K562 (cell line): ENCODE measurements around the gene SLC36A1. TPM values are rescaled to one million over a fixed set of nuclear protein-coding genes. Genes with fewer than 3 reads are reported as not detected.

ENCODE experiments used
- ATAC-seq: fragments of 200-7000 bp; cut with Tn5 transposase; 3 replicates; pipeline ENCODE4 v1.9.1; 2020; ENCODE audit warnings: moderate library complexity
- BruUV-seq: library from RNA; stranded (reverse); fragments of 400-500 nt; replicated peaks from 2 replicates; lab custom pipeline; 2021; lab: Mats Ljungman, UMichigan
- CTCF ChIA-PET: fragments of 300-600 bp; formaldehyde crosslinking; extraction: SDS; loops from one replicate; lab custom pipeline; 2021; ENCODE audit warnings: low intra/inter-chr PET ratio; lab: Yijun Ruan, JAX
- POLR2A ChIA-PET: fragments of 300-600, 350-650 bp; sonication (Branson Sonifier 250); formaldehyde crosslinking; extraction: SDS; loops from one replicate; lab custom pipeline; 2021; ENCODE audit warnings: antibody characterized with exemption, inconsistent platforms; lab: Yijun Ruan, JAX
- DNase-seq, 4 experiments: peaks; one replicate each; pipeline versions ENCODE4 v3.0.0 to v3.0.0-alpha.2; 2011 to 2018; ENCODE audit warnings: low spot score in 3 of 4, mixed read lengths in 3 of 4; ENCODE audit errors: extremely low read depth in 1 of 4
- FAIRE-seq: peaks from 2 replicates; lab custom pipeline; 2011; peaks lifted over from hg19 to GRCh38; lab: Jason Lieb, UNC
- H2AFZ ChIP-seq: 2 replicates; pipeline ENCODE4 v1.6.0; 2011; ENCODE audit warnings: low read depth, low read length, control low read depth, inconsistent platforms
- H3K27ac ChIP-seq: fragments of 200-600 bp; 3 replicates; pipeline ENCODE4 v1.8.0; 2011; ENCODE audit warnings: low read depth, mild to moderate bottlenecking, control low read depth, inconsistent platforms, low read length, moderate library complexity, mixed read lengths; ENCODE audit errors: extremely low read depth
- H3K27me3 ChIP-seq, 2 experiments: fragments of 300-600 bp in 1 of 2; 2 replicates in 1 of 2; 3 replicates in 1 of 2; pipeline versions ENCODE4 v1.6.0 to v1.8.0; 2011; ENCODE audit warnings: inconsistent platforms in 2 of 2, low read length in 2 of 2, mild to moderate bottlenecking in 1 of 2, mixed read lengths in 1 of 2, moderate library complexity in 1 of 2; ENCODE audit not compliant: control insufficient read depth in 2 of 2, insufficient read depth in 2 of 2
- H3K36me3 ChIP-seq: fragments of 300-600 bp; 3 replicates; pipeline ENCODE4 v1.8.0; 2011; ENCODE audit warnings: mild to moderate bottlenecking, low read length, inconsistent platforms; ENCODE audit not compliant: control insufficient read depth, insufficient read depth
- H3K4me1 ChIP-seq, 2 experiments: fragments of 200-600 bp in 1 of 2; replicated peaks in 1 of 2; 2 replicates in 1 of 2; 3 replicates in 1 of 2; pipeline versions ENCODE4 v1.5.1 to v1.8.0; 2011; ENCODE audit warnings: inconsistent platforms in 2 of 2, low read length in 2 of 2, mild to moderate bottlenecking in 1 of 2, mixed read lengths in 1 of 2, moderate library complexity in 1 of 2; ENCODE audit not compliant: control insufficient read depth in 2 of 2, insufficient read depth in 2 of 2
- H3K4me2 ChIP-seq: 2 replicates; pipeline ENCODE4 v1.6.1; 2011; ENCODE audit warnings: low read length, control low read depth, inconsistent platforms, mixed read lengths; ENCODE audit not compliant: insufficient read depth
- H3K4me3 ChIP-seq: fragments of 200-600 bp; sonication (generic), shearing (Covaris generic); 2 replicates; pipeline ENCODE4 v1.5.1; 2016; ENCODE audit warnings: control low read depth, inconsistent platforms
- H3K79me2 ChIP-seq: fragments of 200-600 bp; 3 replicates; pipeline ENCODE4 v1.8.0; 2011; ENCODE audit warnings: low read length, inconsistent platforms; ENCODE audit not compliant: control insufficient read depth, insufficient read depth
- H3K9ac ChIP-seq, 2 experiments: 2 replicates each; pipeline versions ENCODE4 v1.6.0 to v1.6.1; 2011; ENCODE audit warnings: low read depth in 2 of 2, low read length in 2 of 2, control low read depth in 1 of 2, inconsistent platforms in 1 of 2, mild to moderate bottlenecking in 1 of 2, mixed read lengths in 1 of 2; ENCODE audit not compliant: insufficient read depth in 1 of 2
- H3K9me1 ChIP-seq: one replicate; pipeline ENCODE4 v1.6.0; 2011; ENCODE audit warnings: inconsistent platforms, mild to moderate bottlenecking, low read length, moderate library complexity; ENCODE audit not compliant: control insufficient read depth, insufficient read depth
- H3K9me3 ChIP-seq: replicated peaks from 2 replicates; pipeline ENCODE4 v1.5.1; 2011; ENCODE audit warnings: low read depth, low read length, inconsistent platforms; ENCODE audit not compliant: control insufficient read depth, insufficient read depth
- H4K20me1 ChIP-seq: replicated peaks from 2 replicates; pipeline ENCODE4 v1.6.1; 2011; ENCODE audit warnings: low read length, inconsistent platforms, mixed read lengths; ENCODE audit not compliant: control insufficient read depth, insufficient read depth
- EGR1 ChIP-seq: fragments of 450-650 bp; conservative IDR thresholded peaks from 2 replicates; pipeline ENCODE4 v1.6.1; 2017; ENCODE audit warnings: mild to moderate bottlenecking
- HMGXB4 ChIP-seq: sonication (generic); formaldehyde crosslinking; IDR thresholded peaks from 2 replicates; pipeline ENCODE4 v1.8.1; 2023; ENCODE audit warnings: mild to moderate bottlenecking, missing genetic modification reagents
- ILK ChIP-seq: fragments of 450-650 bp; IDR thresholded peaks from 2 replicates; pipeline ENCODE4 v1.6.1; 2016; ENCODE audit warnings: missing genetic modification characterization, low read depth, mild to moderate bottlenecking, missing compliant biosample characterization, moderate library complexity, borderline replicate concordance
- KDM1A ChIP-seq, 2 experiments: fragments of 450-650 bp; IDR thresholded peaks; 2 replicates each; pipeline ENCODE4 v1.6.1; 2016; ENCODE audit warnings: mild to moderate bottlenecking in 2 of 2
- NONO ChIP-seq, 2 experiments: fragments of 200-400 bp in 1 of 2; fragments of 450-650 bp in 1 of 2; formaldehyde crosslinking in 1 of 2; IDR thresholded peaks; 2 replicates each; pipeline ENCODE4 v1.6.1; 2017; ENCODE audit warnings: low read depth in 2 of 2, mild to moderate bottlenecking in 2 of 2, moderate library complexity in 2 of 2, low read length in 1 of 2
- PHF21A ChIP-seq: fragments of 450-650 bp; IDR thresholded peaks from 2 replicates; pipeline ENCODE4 v1.6.1; 2017; ENCODE audit warnings: low read depth, borderline replicate concordance
- SPI1 ChIP-seq: IDR thresholded peaks from 2 replicates; pipeline ENCODE4 v1.6.1; 2011; ENCODE audit warnings: low read depth, low read length, control low read depth, borderline replicate concordance
- SRF ChIP-seq, 2 experiments: fragments of 250-450, 450-650 bp in 1 of 2; sonication (Bioruptor Pico) in 1 of 2; sonication (generic) in 1 of 2; formaldehyde crosslinking; IDR thresholded peaks; 2 replicates each; pipeline versions ENCODE4 v1.5.0 to v1.5.1; 2020 to 2022; ENCODE audit warnings: mild to moderate bottlenecking in 1 of 2, missing genetic modification reagents in 1 of 2
- ZBTB40 ChIP-seq, 2 experiments: fragments of 450-650 bp in 1 of 2; sonication (generic) in 1 of 2; formaldehyde crosslinking in 1 of 2; IDR thresholded peaks; 2 replicates each; pipeline versions ENCODE4 v1.7.1 to v1.9.0; 2016 to 2022; ENCODE audit warnings: inconsistent platforms in 1 of 2, mild to moderate bottlenecking in 1 of 2, missing genetic modification reagents in 1 of 2
- ZNF217 ChIP-seq: sonication (generic); formaldehyde crosslinking; IDR thresholded peaks from 2 replicates; pipeline ENCODE4 v1.8.0; 2022; ENCODE audit warnings: mild to moderate bottlenecking, missing genetic modification reagents
- ZNF668 ChIP-seq: fragments of 250-450 bp; sonication (Bioruptor Pico); IDR thresholded peaks from 2 replicates; pipeline ENCODE4 v1.8.0; 2022; ENCODE audit warnings: mild to moderate bottlenecking, inconsistent platforms
- ZNF79 ChIP-seq: fragments of 250-450 bp; sonication (Bioruptor Pico); IDR thresholded peaks from 2 replicates; pipeline ENCODE4 v1.4.0; 2020; ENCODE audit warnings: low read depth, mild to moderate bottlenecking, moderate library complexity
- WGBS: fragments of 100-300 bp; shearing (Covaris generic); methylation state at CpG from one replicate; pipeline ENCODE4 v1.1.6; 2016; ENCODE audit warnings: low coverage, mixed read lengths; ENCODE audit not compliant: insufficient coverage; ENCODE audit errors: missing lambda C conversion rate; 5-methylcytosine and 5-hydroxymethylcytosine counted together
- in situ Hi-C: fragments of 300-500 bp; cut with MboI; formaldehyde crosslinking; loops from 4 replicates; pipeline ENCODE4 v1.15.0; 2018; ENCODE audit warnings: inconsistent platforms, mixed read lengths
- intact Hi-C: fragments of 100-400 bp; cut with micrococcal nuclease; formaldehyde crosslinking; loops from 2 replicates; pipeline ENCODE4 v1.14.2; 2022
- polyA plus RNA-seq, 8 experiments: library from polyadenylated mRNA; depleted of rRNA in 4 of 8; stranded (reverse) in 5 of 8; unstranded in 3 of 8; fragments of >200 nt; fragmentation: Nextera tagmentation in 2 of 8; fragmentation: Illumina TruSeq in 1 of 8; extraction: Ambion mirVana in 2 of 8; extraction: Trizol in 1 of 8; gene quantifications; 2 replicates each; pipeline versions ENCODE4 v1.2.1 to v1.2.3, GENCODE V29; 2011 to 2014; ENCODE audit warnings: inconsistent platforms in 1 of 8, missing spikeins in 1 of 8
- total RNA-seq, 7 experiments: library from RNA; depleted of rRNA in 6 of 7; stranded (reverse); fragments of >200 nt in 6 of 7; fragmentation: Illumina TruSeq in 2 of 7; extraction: Trizol in 2 of 7; gene quantifications; 2 replicates each; pipeline versions ENCODE4 v1.2.1 to v1.2.3, GENCODE V29; 2011 to 2021; ENCODE audit warnings: low replicate concordance in 1 of 7

SLC36A1 gene
- total and polyA plus RNA-seq, 9 of the 15 experiments (the other 6 are each of a cell fraction or from before 2014, with no cell fraction given) = 1.6 to 8.4 (median 4.6) TPM

GRCh38 chr5:151541571-151541970 lies 94.2 kb downstream of the SLC36A1 start:
- no TSS peak for BruUV-seq
- Histone ChIP-seq H3K36me3 (no peaks in the 10 kb centered on the region), H4K20me1 (no peaks in the 10 kb centered on the region; the same call in 1 of the 2 replicates), H3K9me3 (no peaks in the 10 kb centered on the region), H3K9me1 (no peaks in the 10 kb centered on the region), H3K9ac (no peak overlapping the region), H3K79me2 (no peaks in the 10 kb centered on the region), H3K4me2 (no peak overlapping the region), H3K4me3 (no peak overlapping the region), H3K4me1 (no peaks in the 10 kb centered on the region), H3K27me3 (peaks cover 0 to 9% of the 10 kb centered on the region in 2 experiments; a peak in 1 of 5 replicates), H2AFZ (no peak overlapping the region), H3K27ac (no peak overlapping the region)
- POLR2A ChIA-PET = no interaction called here
- intact Hi-C loops = no loop called here
- in situ Hi-C loops = no loop called here
- no peak for ATAC-seq
- no peak for DNase-seq
- no peak for FAIRE-seq
- 0% methylated on average over 2 of the region's 2 CpGs for WGBS
- CTCF ChIA-PET = no interaction called here
- no peak for TF ChIP-seq ILK (tag)
- TF ChIP-seq ZNF668 = no peak
- no peak for TF ChIP-seq ZNF217 (CRISPR knock-in tag)
- no peak for TF ChIP-seq HMGXB4 (CRISPR knock-in tag)
- TF ChIP-seq KDM1A (IDR thresholded peaks at IDR 0.05) = no peak
- TF ChIP-seq PHF21A = no peak
- TF ChIP-seq NONO (IDR thresholded peaks at IDR 0.05; ENCODE audit: low read depth in 2 of 2, low read length in 1 of 2) = no peak
- no peak for TF ChIP-seq EGR1
- no peak for TF ChIP-seq SRF (CRISPR knock-in tag; IDR thresholded peaks at IDR 0.05)
- TF ChIP-seq SPI1 = no peak
- TF ChIP-seq ZNF79 (CRISPR knock-in tag) = no peak
- no peak for TF ChIP-seq ZBTB40 (IDR thresholded peaks at IDR 0.05)
- TF ChIP-seq ZBTB40 (CRISPR knock-in tag; IDR thresholded peaks at IDR 0.05) = no peak
